Activated CD8-positive, alpha-beta memory T cell treated with anti-CD3 and anti-CD28 coated beads for 4 hours (primary cell): ENCODE results near the gene TIE1.

ENCODE experiments used
- DNase-seq, 2 donors: peaks; one replicate each; pipeline ENCODE4 v3.0.0-alpha.2; 2020; ENCODE audit warnings: low read depth in 2 of 2

TIE1 gene

DNA sequence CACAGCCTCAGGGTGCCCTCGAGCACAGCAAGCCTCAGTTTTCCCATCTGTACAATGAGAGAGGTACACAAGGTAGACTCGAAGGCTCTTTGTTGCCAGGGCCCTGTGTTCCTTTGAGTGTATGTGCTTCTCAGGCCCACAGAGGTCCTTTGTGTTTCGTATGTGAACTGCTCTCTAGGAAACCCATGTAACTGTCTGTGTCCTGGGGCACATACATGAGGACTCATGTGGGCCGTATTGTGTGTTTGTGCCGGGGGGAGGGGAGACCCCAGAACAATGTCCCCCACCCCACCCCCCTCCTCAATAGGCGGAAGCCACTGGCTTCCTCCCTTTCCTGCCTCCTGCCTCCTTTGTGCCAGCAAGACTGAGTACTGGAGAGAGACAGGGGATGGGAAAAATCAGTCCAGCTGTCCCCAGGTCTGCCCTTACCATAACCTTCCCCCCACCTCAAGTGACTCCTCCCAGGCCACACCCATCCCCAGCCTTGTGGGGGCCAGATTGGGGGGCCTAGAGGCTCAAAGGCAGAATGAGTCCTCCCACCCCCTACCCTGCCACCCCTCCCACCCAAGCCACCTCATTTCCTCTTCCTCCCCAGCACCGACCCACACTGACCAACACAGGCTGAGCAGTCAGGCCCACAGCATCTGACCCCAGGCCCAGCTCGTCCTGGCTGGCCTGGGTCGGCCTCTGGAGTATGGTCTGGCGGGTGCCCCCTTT, at the start of gene TIE1:
TIE1 (plus strand) TSS at position 605 of the 717 bp plus-strand sequence; CDS start at position 695, 90 bp downstream.
- no peak for DNase-seq

DNA sequence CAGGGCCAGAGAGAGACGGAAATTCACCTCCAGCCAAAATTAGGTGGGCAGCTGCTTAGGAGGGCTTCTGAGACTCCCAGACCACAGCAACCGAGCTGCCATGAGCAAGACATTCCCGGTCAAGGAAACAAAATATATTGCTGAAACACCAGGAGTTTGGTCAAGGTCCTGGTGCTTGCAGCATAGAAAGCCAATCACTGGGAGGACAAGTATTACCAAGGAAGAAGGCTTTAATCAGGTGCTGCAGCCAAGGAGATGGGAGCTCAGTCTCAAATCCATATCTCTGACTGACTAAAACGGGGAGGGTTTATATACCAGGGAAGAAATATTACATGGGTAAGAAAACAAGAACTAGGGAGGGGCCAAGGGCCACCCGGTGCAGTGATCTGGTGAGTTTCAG, 49.8 kb upstream of the TIE1 start:
- DNase-seq: no peak

GRCh38 chr1:43252225-43252624, 48.6 kb upstream of the TIE1 start:
- no peak for DNase-seq

DNA sequence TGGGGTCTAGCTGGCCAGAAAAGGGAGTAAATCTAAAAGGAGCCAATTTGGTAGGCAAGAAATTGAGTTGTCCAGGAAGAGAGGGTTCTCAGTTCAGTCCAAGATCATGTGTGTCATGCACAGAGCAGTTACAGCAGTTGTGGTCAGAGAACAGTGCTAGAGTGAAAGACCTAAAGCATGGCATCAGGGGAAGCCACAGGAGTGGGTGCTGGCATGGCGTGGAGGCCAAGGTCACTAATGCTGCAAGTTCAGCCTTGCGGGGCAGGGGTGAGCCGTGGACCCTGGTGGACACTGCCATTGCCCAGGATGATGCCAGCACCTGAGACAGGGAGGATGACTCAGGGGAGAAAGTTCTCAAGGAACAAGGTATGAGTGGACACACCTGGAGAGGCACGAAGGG, 47.6 kb upstream of the TIE1 start:
- DNase-seq: no peak

DNA sequence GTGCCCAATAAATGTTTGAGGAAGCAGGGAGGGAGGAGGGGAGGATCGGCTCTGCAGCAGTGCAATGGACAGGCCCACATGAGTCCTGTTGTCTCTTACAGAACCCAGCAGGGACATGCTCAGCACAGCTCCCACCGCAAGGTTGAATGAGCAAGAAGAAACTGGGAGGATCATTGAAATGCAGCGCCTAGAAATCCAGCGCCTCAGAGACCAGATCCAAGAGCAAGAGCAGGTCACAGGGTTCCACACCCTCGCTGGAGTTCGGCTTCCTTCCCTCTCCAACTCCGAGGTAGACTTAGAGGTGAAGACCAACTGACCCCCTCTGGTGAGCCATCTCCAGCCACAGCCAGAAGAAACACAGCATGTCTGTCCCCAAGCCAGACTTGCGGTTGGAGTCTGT, 46.9 kb upstream of the TIE1 start:
- DNase-seq: no peak

GRCh38 chr1:43255438-43256210, 45.2 kb upstream of the TIE1 start:
- no peak for DNase-seq

DNA sequence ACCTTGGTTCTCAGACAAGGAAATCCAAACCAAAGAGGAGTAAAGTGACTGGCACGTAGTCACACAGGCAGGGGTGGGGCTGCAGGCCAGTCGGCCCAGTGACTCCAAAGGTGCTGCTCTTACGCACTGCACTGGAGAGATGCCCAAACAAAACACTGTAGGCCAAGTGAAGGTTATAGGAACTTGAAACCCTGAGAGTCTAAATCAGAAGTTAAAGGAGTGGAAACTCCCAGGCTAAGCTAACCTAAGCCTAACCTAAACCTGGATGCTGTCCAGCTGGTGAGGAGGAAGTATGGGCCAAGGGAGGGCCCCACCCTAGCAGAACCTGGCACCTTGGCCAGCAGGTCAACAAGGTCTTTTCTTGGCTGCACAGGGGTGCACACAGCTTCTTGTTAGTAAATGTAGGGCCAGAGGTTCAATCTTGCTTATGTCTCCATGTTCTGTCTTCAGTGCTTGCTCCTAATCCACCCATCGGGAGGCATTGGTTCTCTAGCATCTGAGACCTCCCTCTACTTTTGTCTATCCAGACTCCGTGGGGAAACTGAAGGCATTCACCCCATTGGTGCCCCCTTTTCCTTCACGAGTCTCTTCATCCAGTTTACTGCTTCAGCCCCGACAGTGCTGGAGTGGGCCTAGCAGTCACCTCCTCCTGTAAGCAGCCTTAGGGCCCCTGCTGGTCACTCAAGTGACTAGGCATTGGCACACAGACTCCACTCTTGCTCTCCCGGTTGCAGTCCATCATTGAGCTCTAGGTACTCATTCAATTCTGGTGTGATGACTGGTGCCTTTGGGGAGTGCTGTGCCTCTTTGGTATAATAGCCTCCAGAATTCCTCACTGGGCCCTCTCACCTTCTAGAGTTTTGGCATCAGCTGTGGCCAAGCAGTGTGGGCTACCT, 43.9 kb upstream of the TIE1 start:
- DNase-seq: no peak

GRCh38 chr1:43258370-43258769, 42.4 kb upstream of the TIE1 start:
- no peak for DNase-seq

- DNase-seq: no peak
Measured at GRCh38 chr1:43265431-43265830, 35.4 kb upstream of the TIE1 start.

DNA sequence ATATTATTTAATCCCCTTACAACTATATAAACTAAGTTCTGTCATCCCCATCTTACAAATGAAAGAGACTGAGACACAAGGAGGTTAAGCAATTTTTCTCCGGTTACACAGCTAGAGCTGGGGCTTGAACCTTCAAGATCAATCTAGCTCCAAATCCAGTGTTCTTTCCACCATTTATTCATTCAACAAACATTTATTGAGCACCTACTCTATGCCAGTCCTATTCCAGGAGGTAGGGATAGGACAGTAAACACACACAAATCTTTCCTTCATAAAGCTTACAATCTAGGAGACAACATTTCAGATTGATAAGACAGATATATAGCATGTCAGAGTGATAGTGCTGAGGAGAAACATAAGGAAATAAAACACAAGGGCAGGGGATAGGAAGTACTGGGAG, 33.9 kb upstream of the TIE1 start:
- DNase-seq: no peak

- DNase-seq: no peak
Measured at GRCh38 chr1:43267291-43267805, 33.4 kb upstream of the TIE1 start.

DNA sequence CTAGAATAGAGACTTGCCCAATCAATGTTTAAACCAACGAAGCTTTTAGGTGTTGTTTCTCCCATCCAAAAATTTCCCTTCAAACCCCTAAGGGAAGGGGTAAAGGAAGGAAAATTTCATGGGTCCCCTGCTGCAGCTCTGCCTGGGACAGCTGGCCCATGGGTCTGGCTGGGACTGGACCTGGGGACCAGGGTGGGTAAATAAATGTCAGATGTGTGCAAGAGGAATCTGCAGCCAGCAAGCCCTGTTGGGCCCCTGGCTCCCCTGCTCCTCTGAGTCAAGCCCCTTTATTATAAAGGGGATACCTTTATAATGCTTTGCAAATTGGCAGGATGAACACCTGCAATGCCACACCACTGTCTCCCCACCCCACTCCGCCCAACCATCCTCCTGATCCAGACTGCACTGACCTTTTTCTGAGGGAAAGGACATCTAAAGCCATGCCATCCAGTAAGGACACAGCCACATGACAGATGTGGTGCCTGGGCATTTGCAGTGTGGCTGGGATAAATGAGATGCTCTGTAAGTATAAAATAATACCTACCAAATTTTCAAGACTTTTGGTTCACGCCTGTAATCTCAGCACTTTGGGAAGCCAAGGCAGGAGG, 32.9 kb upstream of the TIE1 start:
- DNase-seq: no peak

DNA sequence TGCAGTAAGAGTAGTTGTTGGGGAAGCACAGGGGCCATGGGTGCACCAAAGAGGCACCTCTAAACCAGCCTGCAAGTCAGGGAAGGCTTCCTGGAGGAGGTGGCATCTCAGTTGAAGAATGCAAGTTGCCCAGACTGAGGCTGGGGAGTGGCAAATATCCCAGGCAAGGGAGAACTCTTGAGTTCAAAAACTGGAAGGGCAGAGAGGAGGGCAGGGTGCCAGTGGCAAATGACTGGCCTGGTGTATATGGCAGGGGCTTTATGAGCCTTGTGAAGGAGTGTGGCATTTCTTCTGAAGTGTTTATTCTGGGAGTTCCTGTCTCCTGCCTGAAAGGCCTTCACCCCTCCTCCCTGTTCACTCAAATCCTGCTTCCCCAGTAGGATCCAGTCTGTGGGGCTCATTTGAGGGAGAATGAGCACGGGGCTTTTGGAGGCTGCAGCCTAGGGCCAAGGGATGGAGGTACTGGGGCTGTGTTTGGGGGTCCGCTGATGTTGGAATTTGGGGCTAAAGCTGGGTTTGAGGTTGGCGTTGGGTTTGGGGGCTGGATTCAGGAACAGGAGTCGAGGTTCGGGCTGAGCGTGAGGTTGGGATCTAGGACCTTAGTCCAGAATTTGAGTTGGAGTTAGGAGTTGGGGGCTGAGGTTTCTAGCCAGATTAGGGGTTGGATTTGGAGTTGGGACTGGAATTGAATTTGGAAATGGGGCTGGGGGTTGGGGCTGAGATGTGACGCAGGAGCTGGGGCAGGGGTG, 31.0 kb upstream of the TIE1 start, which contains the start of gene TMEM125:
TMEM125 (plus strand) TSS at position 357 of the 749 bp plus-strand sequence. CDS start 2,740 bp downstream, outside the sequence.
- DNase-seq: no peak

GRCh38 chr1:43270421-43271095, 30.2 kb upstream of the TIE1 start:
- DNase-seq: no peak

- DNase-seq: no peak
Measured at GRCh38 chr1:43271186-43272118, 29.3 kb upstream of the TIE1 start.

DNA sequence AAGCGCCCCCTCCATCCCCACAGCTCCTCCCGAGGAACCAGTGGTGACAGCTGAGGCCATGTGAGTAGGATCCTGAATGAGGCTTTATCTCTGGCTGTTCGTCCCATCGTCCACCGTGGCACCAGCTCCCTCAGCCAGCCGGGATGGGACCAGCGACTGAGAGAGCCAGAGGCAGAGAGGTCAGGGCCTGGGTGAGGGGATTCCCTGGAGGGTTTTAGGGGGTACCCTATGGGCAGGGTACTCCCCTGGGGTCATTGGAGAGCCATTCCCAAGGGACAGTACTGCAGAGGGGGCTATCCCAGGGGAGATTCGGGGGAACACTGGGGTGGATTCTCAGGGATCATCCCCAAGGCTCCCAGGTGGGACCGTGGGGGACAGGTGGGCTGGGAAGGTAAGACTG, 28.6 kb upstream of the TIE1 start:
- no peak for DNase-seq

DNA sequence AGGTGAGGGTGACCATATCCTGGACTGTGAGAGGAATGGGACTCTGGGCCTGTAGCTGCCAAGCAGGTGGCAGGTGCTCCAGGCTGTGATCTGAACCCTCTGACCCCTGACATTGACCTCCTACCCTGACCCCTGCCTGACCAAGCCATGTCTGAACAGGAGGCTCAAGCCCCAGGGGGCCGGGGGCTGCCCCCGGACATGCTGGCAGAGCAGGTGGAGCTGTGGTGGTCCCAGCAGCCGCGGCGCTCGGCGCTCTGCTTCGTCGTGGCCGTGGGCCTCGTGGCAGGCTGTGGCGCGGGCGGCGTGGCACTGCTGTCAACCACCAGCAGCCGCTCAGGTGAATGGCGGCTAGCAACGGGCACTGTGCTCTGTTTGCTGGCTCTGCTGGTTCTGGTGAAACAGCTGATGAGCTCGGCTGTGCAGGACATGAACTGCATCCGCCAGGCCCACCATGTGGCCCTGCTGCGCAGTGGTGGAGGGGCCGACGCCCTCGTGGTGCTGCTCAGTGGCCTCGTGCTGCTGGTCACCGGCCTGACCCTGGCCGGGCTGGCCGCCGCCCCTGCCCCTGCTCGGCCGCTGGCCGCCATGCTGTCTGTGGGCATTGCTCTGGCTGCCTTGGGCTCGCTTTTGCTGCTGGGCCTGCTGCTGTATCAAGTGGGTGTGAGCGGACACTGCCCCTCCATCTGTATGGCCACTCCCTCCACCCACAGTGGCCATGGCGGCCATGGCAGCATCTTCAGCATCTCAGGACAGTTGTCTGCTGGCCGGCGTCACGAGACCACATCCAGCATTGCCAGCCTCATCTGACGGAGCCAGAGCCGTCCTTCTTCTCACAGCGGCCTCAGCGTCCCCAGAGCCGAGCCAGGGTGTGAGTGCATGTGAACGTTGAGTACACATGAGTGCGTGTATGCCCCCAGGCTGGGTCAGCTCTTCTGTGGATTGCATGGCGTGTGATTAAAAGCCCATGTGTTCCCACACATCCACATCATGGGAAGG, 27.9 kb upstream of the TIE1 start:
- DNase-seq: no peak

DNA sequence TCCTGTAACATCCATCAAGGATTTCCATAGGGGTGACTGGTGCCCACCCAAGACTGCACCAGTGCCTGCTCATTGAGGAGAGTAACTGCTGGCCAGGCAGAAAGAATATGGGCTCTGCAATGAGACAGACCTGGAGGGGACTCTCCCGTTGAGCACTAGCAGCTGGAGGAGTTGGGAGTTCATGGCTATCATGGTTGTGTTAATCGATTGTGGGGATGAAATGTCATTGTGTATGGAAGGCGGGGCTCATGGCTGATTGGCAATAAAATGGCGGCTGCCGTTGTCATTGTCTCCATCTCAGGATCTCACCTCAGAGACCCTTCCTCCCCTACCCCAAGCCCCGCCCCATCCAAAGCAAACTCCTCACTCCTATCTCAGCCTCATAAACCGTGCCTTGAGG, 27.1 kb upstream of the TIE1 start:
- no peak for DNase-seq
